Adrenal gland (tissue), 12 donors: ENCODE data around the gene XYLT1. TPM values are rescaled to one million over a fixed set of nuclear protein-coding genes. Genes with fewer than 3 reads are reported as not detected.

Experiments
- DNase-seq, 7 donors: peaks; one replicate each; pipeline ENCODE4 v3.0.0-alpha.2; 2019 to 2020
- H3K27ac ChIP-seq, 5 donors: fragments of 200-600 bp; sonication (generic) in 4 of 5; 1 replicate in 3 of 5; 2 replicates in 2 of 5; pipeline versions ENCODE4 v1.5.1 to v1.8.0; 2016 to 2020; ENCODE audit warnings: mild to moderate bottlenecking in 1 of 5
- H3K27me3 ChIP-seq: fragments of 200-600 bp; 2 replicates; pipeline ENCODE4 v1.8.0; 2021
- H3K36me3 ChIP-seq, 2 donors: fragments of 200-600 bp; replicated peaks in 1 of 2; 1 replicate in 1 of 2; 2 replicates in 1 of 2; pipeline versions ENCODE4 v1.5.1 to v1.8.0; 2018 to 2022
- H3K4me1 ChIP-seq, 2 donors: fragments of 200-600 bp; replicated peaks in 1 of 2; 1 replicate in 1 of 2; 2 replicates in 1 of 2; pipeline versions ENCODE4 v1.5.1 to v1.8.0; 2018 to 2021
- H3K4me3 ChIP-seq, 4 donors: fragments of 200-600 bp; sonication (generic) in 3 of 4; one replicate each; pipeline ENCODE4 v1.5.1; 2016 to 2018
- H3K9me3 ChIP-seq, 3 donors: fragments of 200-600 bp; sonication (generic) in 1 of 3; replicated peaks in 1 of 3; 1 replicate in 2 of 3; 2 replicates in 1 of 3; pipeline versions ENCODE4 v1.5.1 to v1.8.0; 2016 to 2021
- CTCF ChIP-seq, 6 experiments: fragments of 450-650 bp in 4 of 6; fragments of 200-600 bp in 2 of 6; sonication (generic) in 1 of 6; IDR thresholded peaks; 1 replicate in 5 of 6; 2 replicates in 1 of 6; pipeline versions ENCODE4 v1.5.1 to v1.8.0; 2016 to 2021; ENCODE audit warnings: antibody characterized with exemption in 6 of 6, mild to moderate bottlenecking in 2 of 6, moderate library complexity in 1 of 6
- POLR2A ChIP-seq, 2 donors: fragments of 450-650 bp; IDR thresholded peaks; one replicate each; pipeline ENCODE4 v1.6.1; 2017; ENCODE audit warnings: antibody characterized with exemption in 2 of 2, mild to moderate bottlenecking in 2 of 2, moderate library complexity in 1 of 2
- WGBS, 4 donors: extraction: QIAGEN DNeasy Blood & Tissue Kit in 2 of 4; methylation state at CpG; one replicate each; pipeline versions ENCODE4 v1.1.5 to v1.1.7; 2013 to 2017; 5-methylcytosine and 5-hydroxymethylcytosine counted together
- intact Hi-C, 2 donors: fragments of 100-400 bp; cut with DNase I; formaldehyde crosslinking; loops; one replicate each; pipeline versions ENCODE4 v1.14.1 to v1.15.0; 2022 to 2023
- polyA plus RNA-seq, 3 donors: library from polyadenylated mRNA; stranded (reverse); fragments of 200-250 nt in 2 of 3; fragments of 350-450 nt in 1 of 3; fragmentation: Illumina TruSeq in 1 of 3; extraction: RNeasy Lipid Tissue Mini Kit (QIAGEN cat#74804) in 1 of 3; gene quantifications; one replicate each; pipeline ENCODE4 v1.2.3, GENCODE V29; 2013 to 2014
- total RNA-seq, 9 donors: library from RNA; depleted of rRNA in 4 of 9; stranded (reverse); fragments of >200 nt in 4 of 9; fragments of 120-200 nt in 1 of 9; fragmentation: NEBNext Ultra II Directional in 1 of 9; extraction: Animal tissue kit (Norgen Biotek cat#: 25700) in 1 of 9; gene quantifications; one replicate each; pipeline versions ENCODE4 v1.1.0 to v1.2.4, GENCODE V29; 2013 to 2023
- donor health status: healthy with polysubstance abuse.
- donor health status: Bipolar disorder and iron deficiency.
- donor health status: DM: yes; HTN: yes; CAD: no.
- donor health status: DM: no; HTN: no; CAD: no.
- donor health status: DM: no; HTN: no; CAD: no.
- donor health status: DM: yes; HTN: yes; CAD: no.

The XYLT1 gene
- total and polyA plus RNA-seq, 12 donors: 1.3 to 67.6 (median 16.8) TPM

- WGBS, 4 donors: 83 to 88% (median 86%) methylated on average over 6 of the region's 6 CpGs
- H3K27me3 ChIP-seq: no peaks in the 10 kb centered on the region
These were observed 225.0 kb downstream of the XYLT1 start for GRCh38 chr16:17245776-17246175.

GRCh38 chr16:17244872-17245551 is 225.7 kb downstream of the XYLT1 start:
- 80 to 82% (median 81%) methylated on average over 9 of the region's 9 CpGs for WGBS, 4 donors
- no peaks in the 10 kb centered on the region for H3K27me3 ChIP-seq
- H3K9me3 ChIP-seq: no peaks in the 10 kb centered on the region
- no peak for TF ChIP-seq POLR2A (IDR thresholded peaks at IDR 0.05)
- no peak for TF ChIP-seq CTCF (IDR thresholded peaks at IDR 0.05)
- H3K36me3 ChIP-seq: no peaks in the 10 kb centered on the region
- H3K4me3 ChIP-seq: no peak overlapping the region
- no peak for DNase-seq
- intact Hi-C loops: no loop called here
- H3K4me1 ChIP-seq: no peaks in the 10 kb centered on the region
- H3K27ac ChIP-seq: no peak overlapping the region

More at GRCh38 chr16:17245776-17246175, 225.0 kb downstream of the XYLT1 start:
- Histone ChIP-seq H3K36me3 (no peaks in the 10 kb centered on the region), H3K27ac (no peak overlapping the region), H3K9me3 (no peaks in the 10 kb centered on the region), H3K4me3 (no peak overlapping the region), H3K4me1 (no peaks in the 10 kb centered on the region)
- DNase-seq: no peak
- TF ChIP-seq CTCF (IDR thresholded peaks at IDR 0.05) (no peak), POLR2A (IDR thresholded peaks at IDR 0.05) (no peak)
- intact Hi-C loops: no loop called here

- intact Hi-C loops: no loop called here
- no peak for DNase-seq
- H3K36me3 ChIP-seq: no peaks in the 10 kb centered on the region
- H3K4me1 ChIP-seq: no peaks in the 10 kb centered on the region
- no peak overlapping the region for H3K4me3 ChIP-seq
- H3K9me3 ChIP-seq: no peaks in the 10 kb centered on the region
- H3K27me3 ChIP-seq: no peaks in the 10 kb centered on the region
- H3K27ac ChIP-seq: no peak overlapping the region
- WGBS, 4 donors: 88 to 95% (median 91%) methylated on average over 8 of the region's 8 CpGs
- TF ChIP-seq CTCF (IDR thresholded peaks at IDR 0.05): no peak
These were observed 229.4 kb downstream of the XYLT1 start for GRCh38 chr16:17241264-17241835.

- intact Hi-C loops: no loop called here
These were observed 232.3 kb downstream of the XYLT1 start for GRCh38 chr16:17238285-17239028.

More at GRCh38 chr16:17238285-17239028, 232.3 kb downstream of the XYLT1 start:
- Histone ChIP-seq H3K4me3 (no peak overlapping the region), H3K9me3 (no peaks in the 10 kb centered on the region), H3K27me3 (no peaks in the 10 kb centered on the region), H3K36me3 (no peaks in the 10 kb centered on the region), H3K4me1 (no peaks in the 10 kb centered on the region), H3K27ac (no peak overlapping the region)
- WGBS, 4 donors: 82 to 91% (median 86%) methylated on average over 8 of the region's 8 CpGs
- TF ChIP-seq CTCF (IDR thresholded peaks at IDR 0.05) (no peak), POLR2A (IDR thresholded peaks at IDR 0.05) (no peak)
- DNase-seq: no peak
